ENCODE results near the gene KRT32.

DNA sequence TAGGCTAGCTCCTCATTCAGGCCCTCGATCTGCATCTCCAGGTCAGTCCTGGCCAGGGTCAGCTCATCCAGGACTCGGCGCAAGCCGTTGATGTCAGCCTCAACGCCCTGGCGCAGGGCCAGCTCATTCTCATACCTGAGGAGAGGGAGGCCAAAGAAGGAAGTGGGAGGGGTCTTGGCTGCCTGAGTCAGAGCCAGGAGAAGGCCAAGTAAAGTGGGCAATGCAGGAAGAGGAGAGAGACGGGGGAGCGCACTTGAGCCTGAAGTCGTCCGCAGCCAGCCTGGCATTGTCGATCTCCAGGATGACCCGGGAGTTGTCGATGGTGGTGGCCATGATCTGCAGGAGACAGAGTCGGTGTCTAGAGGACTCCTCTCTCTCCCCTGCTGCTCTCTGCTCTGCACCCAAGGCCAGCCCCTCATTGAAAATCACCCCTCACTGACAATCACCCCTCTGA lies 49.7 kb upstream of the KRT32 start:
- TF ChIP-seq, protein P1, sequence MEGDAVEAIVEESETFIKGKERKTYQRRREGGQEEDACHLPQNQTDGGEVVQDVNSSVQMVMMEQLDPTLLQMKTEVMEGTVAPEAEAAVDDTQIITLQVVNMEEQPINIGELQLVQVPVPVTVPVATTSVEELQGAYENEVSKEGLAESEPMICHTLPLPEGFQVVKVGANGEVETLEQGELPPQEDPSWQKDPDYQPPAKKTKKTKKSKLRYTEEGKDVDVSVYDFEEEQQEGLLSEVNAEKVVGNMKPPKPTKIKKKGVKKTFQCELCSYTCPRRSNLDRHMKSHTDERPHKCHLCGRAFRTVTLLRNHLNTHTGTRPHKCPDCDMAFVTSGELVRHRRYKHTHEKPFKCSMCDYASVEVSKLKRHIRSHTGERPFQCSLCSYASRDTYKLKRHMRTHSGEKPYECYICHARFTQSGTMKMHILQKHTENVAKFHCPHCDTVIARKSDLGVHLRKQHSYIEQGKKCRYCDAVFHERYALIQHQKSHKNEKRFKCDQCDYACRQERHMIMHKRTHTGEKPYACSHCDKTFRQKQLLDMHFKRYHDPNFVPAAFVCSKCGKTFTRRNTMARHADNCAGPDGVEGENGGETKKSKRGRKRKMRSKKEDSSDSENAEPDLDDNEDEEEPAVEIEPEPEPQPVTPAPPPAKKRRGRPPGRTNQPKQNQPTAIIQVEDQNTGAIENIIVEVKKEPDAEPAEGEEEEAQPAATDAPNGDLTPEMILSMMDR (IDR thresholded peaks at IDR 0.05): no peak
- no peak for TF ChIP-seq POLR2A (IDR thresholded peaks at IDR 0.05)
